Measurements from ENCODE around the gene PARD3.

PARD3 gene

DNA sequence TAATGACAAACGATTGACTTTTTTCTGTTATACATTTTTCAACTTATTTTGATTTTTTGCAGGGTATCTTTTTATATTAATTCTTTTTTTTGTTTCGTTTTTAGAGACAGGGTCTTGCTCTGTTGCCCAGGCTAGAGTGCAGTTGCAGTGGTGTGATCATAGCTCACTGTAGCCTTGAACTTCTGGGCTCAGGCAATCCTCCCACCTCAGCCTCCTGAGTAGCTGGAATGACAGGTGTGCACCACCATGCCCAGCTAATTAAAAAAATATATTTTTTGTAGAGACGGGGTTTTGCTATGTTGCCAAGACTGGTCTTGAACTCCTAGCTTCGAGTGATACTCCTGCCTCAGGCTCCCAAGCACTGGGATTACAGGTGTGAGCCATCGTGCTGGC lies 601.3 kb downstream of the PARD3 start:
- DNase-seq (ENCODE audit: low spot score) = no peak

- no peak for DNase-seq (ENCODE audit: low spot score)
These were observed 601.8 kb downstream of the PARD3 start for GRCh38 chr10:34213193-34213804.

- DNase-seq (ENCODE audit: low spot score) = no peak
These were observed 607.8 kb downstream of the PARD3 start for GRCh38 chr10:34207343-34207742.

- DNase-seq (ENCODE audit: low spot score) = no peak
These were observed 608.2 kb downstream of the PARD3 start for GRCh38 chr10:34206935-34207268.

GRCh38 chr10:34206078-34206934 lies 608.8 kb downstream of the PARD3 start:
- DNase-seq (ENCODE audit: low spot score) = no peak

- no peak for DNase-seq (ENCODE audit: low spot score)
These were observed 609.6 kb downstream of the PARD3 start for GRCh38 chr10:34205452-34205851.

- DNase-seq (ENCODE audit: low spot score) = no peak
These were observed 611.0 kb downstream of the PARD3 start for GRCh38 chr10:34203966-34204630.

- DNase-seq (ENCODE audit: low spot score) = no peak
These were observed 614.7 kb downstream of the PARD3 start for GRCh38 chr10:34200355-34200901.

DNA sequence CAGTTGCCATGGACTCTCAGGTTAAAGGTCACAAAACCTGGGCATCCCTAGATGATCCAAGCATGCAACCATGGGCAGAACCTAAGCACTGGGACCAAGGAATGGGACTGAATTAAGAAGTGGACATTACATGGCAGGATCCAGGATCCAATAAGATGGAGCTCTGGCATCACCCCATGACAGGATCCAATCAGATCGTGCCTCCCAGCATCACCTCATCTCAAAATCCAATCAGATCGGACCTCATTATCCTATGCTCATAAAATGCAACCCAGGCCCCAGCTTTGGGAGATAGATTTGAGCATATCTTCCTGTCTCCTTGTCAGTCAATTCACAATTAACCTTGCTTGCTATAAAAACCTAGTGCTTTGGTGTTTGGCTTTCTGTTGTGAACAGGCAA lies 616.1 kb downstream of the PARD3 start:
- no peak for DNase-seq (ENCODE audit: low spot score)

DNA sequence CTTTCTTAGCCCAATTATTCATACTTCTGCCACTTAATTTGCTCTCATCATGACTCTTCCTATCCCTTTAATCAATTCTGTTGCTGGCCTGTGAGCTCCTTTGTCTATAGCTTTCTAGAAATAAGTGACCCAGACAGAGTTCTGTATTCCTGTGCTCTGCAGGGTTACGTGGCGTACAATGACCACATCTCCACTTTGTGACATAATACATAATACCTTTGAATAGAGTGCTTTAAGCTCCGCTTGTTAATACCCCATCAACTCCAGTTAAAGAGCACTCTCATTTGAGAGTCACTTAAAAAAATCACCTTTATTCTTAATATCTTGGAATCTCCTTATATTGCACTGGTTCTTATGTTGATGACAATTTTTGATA lies 619.0 kb downstream of the PARD3 start:
- no peak for DNase-seq (ENCODE audit: low spot score)

- no peak for DNase-seq (ENCODE audit: low spot score)
These were observed 619.6 kb downstream of the PARD3 start for GRCh38 chr10:34195364-34196057.

DNA sequence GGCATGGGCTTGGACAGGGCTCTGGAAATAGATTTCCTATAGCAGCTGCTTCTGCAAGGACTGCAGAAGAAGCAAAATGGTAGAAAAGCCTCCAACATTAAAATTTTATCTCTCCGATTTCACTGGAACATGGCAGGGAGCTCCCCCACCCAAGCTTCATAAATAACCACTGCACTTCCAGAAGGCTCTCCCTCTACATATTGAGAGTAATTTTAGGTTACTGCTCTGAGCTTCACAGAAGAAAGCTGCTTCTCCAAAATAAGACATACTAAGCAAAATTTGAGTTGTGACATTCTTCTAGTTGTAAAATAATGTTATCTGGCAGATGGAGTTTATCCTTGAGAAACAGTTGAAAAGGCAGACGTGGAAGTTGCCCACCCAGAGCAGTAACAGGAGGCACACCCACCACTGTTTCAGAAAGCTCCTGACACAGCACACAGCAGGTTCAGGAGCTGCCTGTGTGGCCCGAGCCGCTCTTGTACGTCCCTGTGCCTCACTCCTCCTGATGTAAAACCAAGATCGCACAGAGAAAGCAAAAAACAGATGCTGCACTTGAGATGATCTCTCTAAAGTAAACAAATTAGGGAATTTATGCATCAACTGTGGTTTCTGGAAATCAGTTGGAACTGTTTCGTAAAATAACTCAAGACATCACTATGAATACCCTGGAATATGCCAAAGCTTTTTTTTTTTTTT lies 621.0 kb downstream of the PARD3 start:
- DNase-seq (ENCODE audit: low spot score) = no peak

- no peak for DNase-seq (ENCODE audit: low spot score)
These were observed 622.5 kb downstream of the PARD3 start for GRCh38 chr10:34192646-34193045.

DNA sequence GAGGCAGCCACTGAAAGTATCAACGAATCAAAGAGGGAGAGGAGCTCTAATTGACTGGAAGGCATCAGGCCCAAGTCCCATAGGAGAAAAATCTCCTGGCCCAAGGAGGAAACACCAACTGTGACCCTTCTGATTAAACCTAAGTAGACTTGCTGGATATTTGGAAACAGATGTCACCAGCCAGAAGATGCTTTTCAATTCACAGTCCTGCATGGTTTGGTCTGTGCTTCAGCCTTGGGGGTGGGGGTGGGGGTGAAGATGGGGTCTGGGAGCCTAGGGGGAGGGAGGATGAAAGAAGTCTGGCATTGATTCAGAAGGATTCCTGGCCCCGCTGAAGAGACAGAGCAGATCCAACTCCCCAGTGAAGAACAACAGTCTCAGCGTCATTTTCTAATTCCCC lies 623.7 kb downstream of the PARD3 start:
- no peak for DNase-seq (ENCODE audit: low spot score)

- no peak for DNase-seq (ENCODE audit: low spot score)
These were observed 624.5 kb downstream of the PARD3 start for GRCh38 chr10:34190580-34190979.

DNA sequence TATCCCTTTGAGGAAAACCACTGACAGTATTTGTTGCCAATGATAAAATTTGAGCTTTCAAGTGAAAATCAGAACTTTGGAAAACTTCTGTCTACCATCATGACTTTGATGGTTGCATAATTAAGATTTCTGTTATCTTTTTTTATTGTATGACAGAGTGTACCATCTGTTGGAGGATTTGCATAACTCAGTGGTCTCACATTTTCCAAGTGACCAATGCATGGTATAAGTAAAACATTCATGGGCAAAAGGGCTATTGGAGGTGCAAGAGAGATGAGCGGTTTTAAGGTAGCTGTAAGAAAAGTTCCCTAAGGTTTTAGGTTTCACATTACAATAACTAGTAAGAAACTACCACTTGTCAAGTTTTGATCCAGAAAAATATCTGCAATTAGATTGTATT lies 625.3 kb downstream of the PARD3 start:
- DNase-seq (ENCODE audit: low spot score) = no peak

DNA sequence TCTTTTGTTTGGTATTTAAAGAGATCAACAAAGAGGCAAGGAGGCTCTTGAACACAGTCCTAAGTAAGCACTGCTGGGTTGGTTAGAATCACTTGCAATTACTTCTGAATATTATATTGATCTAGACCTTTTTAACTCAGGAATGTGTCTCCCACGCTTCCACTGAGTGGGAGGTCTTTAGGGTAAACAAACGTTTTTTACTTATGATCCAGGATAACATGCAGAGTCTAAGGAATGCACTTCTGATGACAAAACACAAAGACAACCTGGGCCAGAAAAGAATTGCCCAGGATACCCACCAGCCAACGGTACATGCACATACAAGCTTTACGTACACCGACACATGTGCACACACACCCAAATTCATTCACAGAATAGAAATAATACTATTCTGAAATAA lies 626.9 kb downstream of the PARD3 start:
- DNase-seq (ENCODE audit: low spot score) = no peak

DNA sequence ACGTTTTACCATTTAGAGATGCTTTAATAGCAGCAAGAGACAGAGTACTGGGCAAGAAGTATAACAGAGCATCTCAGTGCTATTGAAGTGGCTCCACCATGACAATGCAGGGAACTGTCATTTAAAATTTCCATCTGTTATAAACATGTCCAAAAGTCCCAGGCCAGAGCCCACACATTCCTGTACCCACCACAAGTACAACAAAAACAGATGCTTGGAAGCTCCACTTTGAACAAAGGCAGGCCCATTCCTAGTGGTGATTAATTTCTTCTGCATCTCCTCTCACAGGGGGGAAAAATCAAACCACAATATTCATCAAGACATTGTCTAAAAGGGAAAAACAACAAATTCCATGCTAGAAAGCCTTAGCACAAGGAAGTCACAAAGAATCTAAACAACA lies 627.9 kb downstream of the PARD3 start:
- DNase-seq (ENCODE audit: low spot score) = no peak

GRCh38 chr10:34186745-34187144 lies 628.4 kb downstream of the PARD3 start:
- DNase-seq (ENCODE audit: low spot score) = no peak

GRCh38 chr10:34185998-34186397 lies 629.1 kb downstream of the PARD3 start:
- no peak for DNase-seq (ENCODE audit: low spot score)

GRCh38 chr10:34184939-34185386 lies 630.1 kb downstream of the PARD3 start:
- DNase-seq (ENCODE audit: low spot score) = no peak

DNA sequence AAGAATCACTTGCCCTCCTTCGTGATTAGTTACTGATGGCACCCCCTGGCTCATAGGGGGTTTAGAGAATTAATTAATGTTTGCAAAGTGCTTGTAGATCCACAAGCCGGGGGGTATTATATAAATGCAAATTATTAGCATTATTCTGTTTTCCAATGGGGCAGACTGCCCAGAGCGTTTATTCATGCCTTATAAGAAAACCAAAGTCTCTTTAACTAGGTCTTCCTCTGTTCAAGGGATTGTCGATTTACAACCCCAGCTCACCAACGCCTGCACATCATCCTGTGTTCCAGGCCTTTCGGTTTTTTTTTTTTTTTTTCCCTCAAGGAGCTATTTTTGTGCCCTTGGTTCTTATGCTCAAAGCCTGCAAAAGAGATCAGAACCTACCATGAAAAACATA lies 630.7 kb downstream of the PARD3 start:
- no peak for DNase-seq (ENCODE audit: low spot score)

Data from hematopoietic multipotent progenitor cell treated with erythropoietin and hydrocortisone succinate and interleukin-3 and kit ligand, for 17 days (in vitro differentiated cells).